Panc1 (cell line): ENCODE measurements around the gene PRKCQ. TPM values are rescaled to one million over a fixed set of nuclear protein-coding genes. Genes with fewer than 3 reads are reported as not detected.

Source experiments
- ATAC-seq: fragments of 200-7000 bp; cut with Tn5 transposase; 2 replicates; pipeline ENCODE4 v1.9.1; 2020; ENCODE audit warnings: mild to moderate bottlenecking, moderate library complexity
- BruUV-seq: library from RNA; stranded (reverse); fragments of 400-500 nt; replicated peaks from 2 replicates; lab custom pipeline; 2021; lab: Mats Ljungman, UMichigan
- CTCF ChIA-PET: fragments of 300-600 bp; sonication (Branson Sonifier 250); formaldehyde crosslinking; loops from one replicate; lab custom pipeline; 2022; ENCODE audit warnings: antibody characterized with exemption; lab: Charles Lee
- POLR2A ChIA-PET: fragments of 300-600 bp; sonication (Branson Sonifier 250); formaldehyde crosslinking; loops from one replicate; lab custom pipeline; 2022; ENCODE audit warnings: antibody characterized with exemption; lab: Charles Lee
- DNase-seq: peaks from one replicate; pipeline ENCODE4 v3.0.0-alpha.2; 2010; ENCODE audit warnings: low read depth, low spot score
- H3K27ac ChIP-seq: 2 replicates; pipeline ENCODE4 v1.5.1; 2011; ENCODE audit warnings: mild to moderate bottlenecking, low read length, inconsistent platforms
- H3K27me3 ChIP-seq: fragments of 200-500 bp; sonication (Bioruptor generic); 2 replicates; pipeline ENCODE4 v1.6.0; 2014; ENCODE audit warnings: low read length, inconsistent platforms; ENCODE audit not compliant: control insufficient read depth, insufficient read depth
- H3K36me3 ChIP-seq: fragments of 200-500 bp; sonication (Bioruptor generic); 2 replicates; pipeline ENCODE4 v1.5.1; 2014; ENCODE audit warnings: inconsistent platforms, mild to moderate bottlenecking, low read length, moderate library complexity; ENCODE audit not compliant: control insufficient read depth, insufficient read depth
- H3K4me1 ChIP-seq: 2 replicates; pipeline ENCODE4 v1.5.1; 2011; ENCODE audit warnings: inconsistent platforms, mild to moderate bottlenecking, low read length, moderate library complexity; ENCODE audit not compliant: control insufficient read depth, insufficient read depth
- H3K4me3 ChIP-seq, 2 experiments: 2 replicates each; pipeline ENCODE4 v1.5.1; 2011 to 2012; ENCODE audit warnings: low read depth in 2 of 2, low read length in 2 of 2, mild to moderate bottlenecking in 2 of 2, inconsistent platforms in 1 of 2, moderate library complexity in 1 of 2
- H3K9me3 ChIP-seq: fragments of 200-500 bp; sonication (Bioruptor generic); 2 replicates; pipeline ENCODE4 v1.5.1; 2014; ENCODE audit warnings: low read depth, mild to moderate bottlenecking, inconsistent platforms, low read length, moderate library complexity; ENCODE audit not compliant: control insufficient read depth, insufficient read depth
- CTCF ChIP-seq: fragments of 450-650 bp; IDR thresholded peaks from 2 replicates; pipeline ENCODE4 v1.5.1; 2017; ENCODE audit warnings: mild to moderate bottlenecking
- POLR2AphosphoS5 ChIP-seq: IDR thresholded peaks from 2 replicates; pipeline ENCODE4 v1.6.1; 2012; ENCODE audit warnings: mild to moderate bottlenecking, low read depth, low read length, moderate library complexity
- REST ChIP-seq, 2 experiments: IDR thresholded peaks; 2 replicates each; pipeline ENCODE4 v1.6.1; 2011 to 2012; ENCODE audit warnings: low read depth in 2 of 2, control low read depth in 1 of 2, low read length in 1 of 2, mild to moderate bottlenecking in 1 of 2, moderate library complexity in 1 of 2; ENCODE audit not compliant: insufficient read depth in 1 of 2
- SIN3A ChIP-seq: IDR thresholded peaks from 2 replicates; pipeline ENCODE4 v1.6.1; 2012; ENCODE audit warnings: low read depth, mild to moderate bottlenecking, low read length, moderate library complexity, borderline replicate concordance; ENCODE audit not compliant: insufficient read depth
- TCF7L2 ChIP-seq: IDR thresholded peaks from 2 replicates; pipeline ENCODE4 v1.6.1; 2011; ENCODE audit warnings: mild to moderate bottlenecking, low read depth, low read length, inconsistent platforms
- in situ Hi-C: cut with HindIII; loops from 2 replicates; pipeline ENCODE4 v1.10.0; 2016; ENCODE audit warnings: low sequenced_read_pairs, low pct_unique_long_range_greater_than_20kb
- intact Hi-C: fragments of 100-400 bp; cut with micrococcal nuclease; formaldehyde crosslinking; loops from one replicate; pipeline ENCODE4 v1.10.0; 2022; ENCODE audit not compliant: unreplicated experiment
- total RNA-seq: library from RNA; stranded (reverse); gene quantifications from one replicate; pipeline ENCODE4 v1.2.1, GENCODE V29; 2021; ENCODE audit not compliant: unreplicated experiment

Gene PRKCQ
- total RNA-seq, 1 experiment from 2014 or later, result 0.23 TPM

GRCh38 chr10:6399231-6399741 is 180.8 kb downstream of the PRKCQ start:
- Histone ChIP-seq H3K27me3 (no peaks in the 10 kb centered on the region; the same call in 1 of the 2 replicates), H3K9me3 (no peaks in the 10 kb centered on the region), H3K27ac (no peak overlapping the region), H3K36me3 (no peaks in the 10 kb centered on the region), H3K4me3 (no peak overlapping the region), H3K4me1 (peaks cover 3% of the 10 kb centered on the region; the same call in 1 of the 2 replicates)
- intact Hi-C loops (no loop called here), in situ Hi-C loops (no loop called here)
- DNase-seq (no peak), ATAC-seq (no peak)
- POLR2A ChIA-PET, result interaction anchor here (0.7 kb wide), 2 partner anchors 12 to 221 kb away, joined by 3 to 4 read pairs; no protein-coding TSS in a partner anchor
- BruUV-seq, result no TSS peak
- TF ChIP-seq POLR2AphosphoS5 (no peak), TCF7L2 (no peak), SIN3A (no peak), CTCF (no peak), REST (IDR thresholded peaks at IDR 0.05; ENCODE audit: insufficient read depth in 1 of 2, low read depth in 2 of 2, low read length in 1 of 2) (no peak)
- CTCF ChIA-PET, result interaction anchor here (0.6 to 0.7 kb wide), 2 partner anchors 133 to 249 kb away, joined by 3 to 5 read pairs; no protein-coding TSS in a partner anchor

GRCh38 chr10:6398399-6398798 is 181.7 kb downstream of the PRKCQ start:
- H3K27me3 ChIP-seq, result no peaks in the 10 kb centered on the region
- DNase-seq (no peak), ATAC-seq (no peak)
- peaks cover 3% of the 10 kb centered on the region; the same call in 1 of the 2 replicates for H3K4me1 ChIP-seq
- CTCF ChIA-PET, result interaction anchor here (0.6 kb wide), 1 partner anchor 248 kb away, joined by 3 read pairs; no protein-coding TSS in a partner anchor
- no peaks in the 10 kb centered on the region for H3K9me3 ChIP-seq
- no peaks in the 10 kb centered on the region for H3K36me3 ChIP-seq
- no peak for TF ChIP-seq POLR2AphosphoS5
- no peak for TF ChIP-seq TCF7L2
- no peak for TF ChIP-seq REST (IDR thresholded peaks at IDR 0.05; ENCODE audit: insufficient read depth in 1 of 2, low read depth in 2 of 2, low read length in 1 of 2)
- no peak for TF ChIP-seq CTCF
- no peak for TF ChIP-seq SIN3A
- in situ Hi-C loops, result no loop called here
- no TSS peak for BruUV-seq
- H3K27ac ChIP-seq, result no peak overlapping the region
- no peak overlapping the region for H3K4me3 ChIP-seq
- POLR2A ChIA-PET, result no interaction called here
- intact Hi-C loops, result no loop called here
